Mesenchymal stem cell (in vitro differentiated cells and primary cell): Measurements from ENCODE around the gene GRM7.

Source experiments
- DNase-seq: peaks from one replicate; pipeline ENCODE4 v3.0.0-alpha.2; 2013
- H2AFZ ChIP-seq: one replicate; pipeline ENCODE4 v1.6.1; 2013; ENCODE audit warnings: low read depth, mild to moderate bottlenecking, control low read depth, inconsistent platforms, low read length, moderate library complexity
- H2AK5ac ChIP-seq: 2 replicates; pipeline ENCODE4 v1.6.1; 2013; ENCODE audit warnings: low read length, moderate library complexity, mild to moderate bottlenecking, inconsistent platforms; ENCODE audit not compliant: severe bottlenecking
- H2BK120ac ChIP-seq: one replicate; pipeline ENCODE4 v1.6.1; 2013; ENCODE audit warnings: low read depth, mild to moderate bottlenecking, inconsistent platforms, low read length, moderate library complexity
- H2BK12ac ChIP-seq, 2 experiments: one replicate each; pipeline ENCODE4 v1.6.1; 2013; ENCODE audit warnings: inconsistent platforms in 2 of 2, low read length in 2 of 2, mild to moderate bottlenecking in 2 of 2, moderate library complexity in 2 of 2, control low read depth in 1 of 2
- H2BK15ac ChIP-seq: one replicate; pipeline ENCODE4 v1.6.1; 2013; ENCODE audit warnings: mild to moderate bottlenecking, low read depth, inconsistent platforms; ENCODE audit not compliant: poor library complexity, severe bottlenecking
- H2BK5ac ChIP-seq: 2 replicates; pipeline ENCODE4 v1.6.1; 2013; ENCODE audit warnings: low read depth, mild to moderate bottlenecking, low read length, control low read depth, inconsistent platforms; ENCODE audit not compliant: poor library complexity, severe bottlenecking
- H3K14ac ChIP-seq, 2 experiments: one replicate each; pipeline ENCODE4 v1.6.1; 2013; ENCODE audit warnings: inconsistent platforms in 2 of 2, low read length in 2 of 2, control low read depth in 1 of 2, mild to moderate bottlenecking in 1 of 2, moderate library complexity in 1 of 2
- H3K18ac ChIP-seq, 2 experiments: one replicate each; pipeline ENCODE4 v1.6.1; 2013; ENCODE audit warnings: inconsistent platforms in 2 of 2, low read length in 2 of 2, control low read depth in 1 of 2, low read depth in 1 of 2, mild to moderate bottlenecking in 1 of 2
- H3K23ac ChIP-seq, 2 experiments: one replicate each; pipeline ENCODE4 v1.6.1; 2013; ENCODE audit warnings: inconsistent platforms in 2 of 2, low read length in 2 of 2, mild to moderate bottlenecking in 2 of 2, moderate library complexity in 2 of 2, control low read depth in 1 of 2
- H3K27ac ChIP-seq: 2 replicates; pipeline ENCODE4 v1.5.1; 2013; ENCODE audit warnings: mild to moderate bottlenecking, moderate library complexity, low read length, control low read depth, inconsistent platforms; ENCODE audit not compliant: poor library complexity, severe bottlenecking
- H3K27me3 ChIP-seq, 2 experiments: 2 replicates each; pipeline versions ENCODE4 v1.6.1 to v1.7.0; 2013; ENCODE audit warnings: low read length in 2 of 2, mild to moderate bottlenecking in 2 of 2, moderate library complexity in 2 of 2, control low read depth in 1 of 2, inconsistent platforms in 1 of 2; ENCODE audit not compliant: control insufficient read depth in 1 of 2, insufficient read depth in 1 of 2
- H3K36me3 ChIP-seq, 2 experiments: 2 replicates each; pipeline versions ENCODE4 v1.6.1 to v1.7.0; 2013; ENCODE audit warnings: low read length in 2 of 2, control low read depth in 1 of 2, inconsistent platforms in 1 of 2, low read depth in 1 of 2, mild to moderate bottlenecking in 1 of 2; ENCODE audit not compliant: insufficient read depth in 2 of 2, control insufficient read depth in 1 of 2
- H3K4ac ChIP-seq, 2 experiments: one replicate each; pipeline ENCODE4 v1.6.1; 2013; ENCODE audit warnings: inconsistent platforms in 2 of 2, low read length in 2 of 2, mild to moderate bottlenecking in 2 of 2, moderate library complexity in 2 of 2, control low read depth in 1 of 2, low read depth in 1 of 2
- H3K4me1 ChIP-seq: 2 replicates; pipeline ENCODE4 v1.6.1; 2013; ENCODE audit warnings: low read depth, low read length, control low read depth; ENCODE audit not compliant: control insufficient read depth, insufficient read depth
- H3K4me2 ChIP-seq: 2 replicates; pipeline ENCODE4 v1.6.1; 2013; ENCODE audit warnings: low read length, mild to moderate bottlenecking, inconsistent platforms; ENCODE audit not compliant: poor library complexity, severe bottlenecking
- H3K4me3 ChIP-seq, 2 experiments: 2 replicates each; pipeline versions ENCODE4 v1.5.1 to v1.7.0; 2013; ENCODE audit warnings: low read length in 2 of 2, mild to moderate bottlenecking in 2 of 2, control low read depth in 1 of 2, low read depth in 1 of 2; ENCODE audit not compliant: insufficient read depth in 1 of 2
- H3K79me1 ChIP-seq: replicated peaks from 2 replicates; pipeline ENCODE4 v1.6.1; 2013; ENCODE audit warnings: mild to moderate bottlenecking, control low read depth, low read length, inconsistent platforms; ENCODE audit not compliant: poor library complexity, severe bottlenecking
- H3K9ac ChIP-seq: 2 replicates; pipeline ENCODE4 v1.7.0; 2013; ENCODE audit warnings: mild to moderate bottlenecking, low read length, moderate library complexity
- H3K9me3 ChIP-seq: 2 replicates; pipeline ENCODE4 v1.7.0; 2013; ENCODE audit warnings: mild to moderate bottlenecking, low read length; ENCODE audit not compliant: control insufficient read depth
- H4K8ac ChIP-seq: one replicate; pipeline ENCODE4 v1.6.1; 2013; ENCODE audit warnings: inconsistent platforms, mild to moderate bottlenecking, low read length, moderate library complexity
- H4K91ac ChIP-seq: one replicate; pipeline ENCODE4 v1.6.1; 2013; ENCODE audit warnings: mild to moderate bottlenecking, low read length, inconsistent platforms
- WGBS: methylation state at CpG from one replicate; pipeline ENCODE4 v1.1.7; 2013; ENCODE audit warnings: mixed read lengths; 5-methylcytosine and 5-hydroxymethylcytosine counted together

GRM7 gene

GRCh38 chr3:7520593-7520992, 659.7 kb downstream of the GRM7 start:
- Histone ChIP-seq H3K9ac (no peak overlapping the region), H2BK5ac (no peak overlapping the region), H3K4me2 (no peak overlapping the region), H3K4me3 (no peak overlapping the region), H3K4me1 (no peaks in the 10 kb centered on the region), H2AK5ac (no peak overlapping the region), H3K79me1 (no peaks in the 10 kb centered on the region), H2BK120ac (no peak overlapping the region), H3K23ac (no peak overlapping the region), H3K9me3 (peaks cover 6% of the 10 kb centered on the region), H3K14ac (no peak overlapping the region), H2BK15ac (no peak overlapping the region), H3K4ac (no peak overlapping the region), H2BK12ac (no peak overlapping the region), H3K18ac (no peak overlapping the region), H3K36me3 (no peaks in the 10 kb centered on the region), H3K27ac (no peak overlapping the region), H3K27me3 (no peaks in the 10 kb centered on the region), H4K8ac (no peak overlapping the region), H2AFZ (no peak overlapping the region), H4K91ac (no peak overlapping the region)
- no peak for DNase-seq
- no CpG with 5 or more reads among the region's 1 CpG for WGBS

- Histone ChIP-seq H2BK120ac (no peak overlapping the region), H2AK5ac (no peak overlapping the region), H3K9ac (no peak overlapping the region), H3K9me3 (peaks cover 6% of the 10 kb centered on the region), H2BK15ac (no peak overlapping the region), H4K91ac (no peak overlapping the region), H3K4ac (no peak overlapping the region), H2AFZ (no peak overlapping the region), H2BK12ac (no peak overlapping the region), H3K4me3 (no peak overlapping the region), H4K8ac (no peak overlapping the region), H3K27me3 (no peaks in the 10 kb centered on the region), H3K4me1 (no peaks in the 10 kb centered on the region), H3K36me3 (no peaks in the 10 kb centered on the region), H2BK5ac (no peak overlapping the region), H3K79me1 (no peaks in the 10 kb centered on the region), H3K14ac (no peak overlapping the region), H3K27ac (no peak overlapping the region), H3K4me2 (no peak overlapping the region), H3K18ac (no peak overlapping the region), H3K23ac (no peak overlapping the region)
- DNase-seq, result no peak
Measured at GRCh38 chr3:7536510-7536909, 675.6 kb downstream of the GRM7 start.

GRCh38 chr3:7536921-7537320, 676.0 kb downstream of the GRM7 start:
- H3K4me3 ChIP-seq, result no peak overlapping the region
- H4K91ac ChIP-seq, result no peak overlapping the region
- no peak overlapping the region for H2BK5ac ChIP-seq
- no CpG with 5 or more reads among the region's 1 CpG for WGBS
- no peak overlapping the region for H3K4me2 ChIP-seq
- no peak overlapping the region for H4K8ac ChIP-seq
- H3K27ac ChIP-seq, result no peak overlapping the region
- no peak overlapping the region for H3K18ac ChIP-seq
- no peak overlapping the region for H2BK12ac ChIP-seq
- no peak overlapping the region for H2AK5ac ChIP-seq
- H3K36me3 ChIP-seq, result no peaks in the 10 kb centered on the region
- no peak overlapping the region for H3K9ac ChIP-seq
- no peaks in the 10 kb centered on the region for H3K27me3 ChIP-seq
- no peak overlapping the region for H2BK15ac ChIP-seq
- no peak overlapping the region for H2BK120ac ChIP-seq
- no peaks in the 10 kb centered on the region for H3K4me1 ChIP-seq
- no peak overlapping the region for H3K4ac ChIP-seq
- H3K79me1 ChIP-seq, result no peaks in the 10 kb centered on the region
- H2AFZ ChIP-seq, result no peak overlapping the region
- H3K9me3 ChIP-seq, result peaks cover 6% of the 10 kb centered on the region
- no peak for DNase-seq
- no peak overlapping the region for H3K23ac ChIP-seq
- no peak overlapping the region for H3K14ac ChIP-seq

DNA sequence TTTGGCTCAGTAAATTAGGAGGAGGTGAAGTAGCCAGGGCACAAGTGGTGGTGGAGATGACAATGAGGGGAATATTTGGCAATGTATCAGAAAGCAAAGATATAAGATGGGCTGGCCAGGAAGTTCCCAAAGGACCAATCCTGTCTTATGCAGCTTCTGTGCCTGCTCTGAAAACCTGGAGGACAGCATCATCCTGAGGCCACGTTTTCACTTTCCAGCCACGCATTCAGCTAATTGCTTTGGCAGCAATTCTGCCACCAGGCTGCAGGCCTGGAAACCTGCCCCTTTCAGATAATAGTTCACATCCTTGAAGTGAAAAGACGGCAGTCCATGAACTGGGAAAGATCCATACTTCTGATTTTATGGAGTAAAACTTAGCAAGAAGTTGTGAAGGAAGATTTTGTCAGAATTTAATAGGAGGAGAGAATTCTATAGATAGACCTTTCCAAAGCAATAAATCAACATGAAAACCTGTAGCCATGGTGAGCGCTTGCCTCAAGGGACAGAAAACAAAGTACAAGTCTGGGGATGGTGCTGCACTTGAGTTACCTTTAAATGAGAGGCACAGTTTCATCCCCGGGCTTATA, 682.5 kb downstream of the GRM7 start:
- Histone ChIP-seq H3K27ac (no peak overlapping the region), H3K27me3 (no peaks in the 10 kb centered on the region), H3K36me3 (no peaks in the 10 kb centered on the region), H3K23ac (no peak overlapping the region), H2BK15ac (no peak overlapping the region), H3K9me3 (peaks cover 6% of the 10 kb centered on the region), H3K14ac (no peak overlapping the region), H4K8ac (no peak overlapping the region), H3K4ac (no peak overlapping the region), H2BK12ac (no peak overlapping the region), H2AFZ (no peak overlapping the region), H3K18ac (no peak overlapping the region), H2BK5ac (no peak overlapping the region), H3K79me1 (no peaks in the 10 kb centered on the region), H4K91ac (no peak overlapping the region), H2BK120ac (no peak overlapping the region), H3K4me2 (no peak overlapping the region), H3K9ac (no peak overlapping the region), H3K4me1 (no peaks in the 10 kb centered on the region), H2AK5ac (no peak overlapping the region), H3K4me3 (no peak overlapping the region)
- WGBS, result 88% methylated on average over 3 of the region's 5 CpGs
- no peak for DNase-seq
